Fibroblast of the aortic adventitia (primary cell): ENCODE data around the gene POSTN. TPM values are rescaled to one million over a fixed set of nuclear protein-coding genes. Genes with fewer than 3 reads are reported as not detected.

Experiments used
- DNase-seq: peaks from one replicate; pipeline ENCODE4 v3.0.0-alpha.2; 2010; ENCODE audit warnings: low read depth
- H3K4me3 ChIP-seq: 2 replicates; pipeline ENCODE4 v1.5.1; 2011; ENCODE audit warnings: low read depth, mild to moderate bottlenecking, control low read depth, low read length, moderate library complexity
- total RNA-seq: library from RNA; depleted of rRNA; stranded (reverse); fragments of >200 nt; gene quantifications from 2 replicates; pipeline ENCODE4 v1.2.3, GENCODE V29; 2012; ENCODE audit warnings: low replicate concordance
- TF ChIP-seq, protein P1 (sequence below): IDR thresholded peaks from 2 replicates; pipeline ENCODE4 v1.5.1; 2011; ENCODE audit warnings: mild to moderate bottlenecking, low read length, control low read depth, inconsistent platforms; ENCODE audit not compliant: insufficient read depth

POSTN gene
- 136 and 546 TPM in 2 replicates for total RNA-seq

GRCh38 chr13:37598597-37598996 lies at the start of gene POSTN:
POSTN (minus strand) TSS chr13:37598768; CDS start chr13:37598726, 42 bp downstream.
- peak; percentile 67 for DNase-seq
- TF ChIP-seq, protein P1, sequence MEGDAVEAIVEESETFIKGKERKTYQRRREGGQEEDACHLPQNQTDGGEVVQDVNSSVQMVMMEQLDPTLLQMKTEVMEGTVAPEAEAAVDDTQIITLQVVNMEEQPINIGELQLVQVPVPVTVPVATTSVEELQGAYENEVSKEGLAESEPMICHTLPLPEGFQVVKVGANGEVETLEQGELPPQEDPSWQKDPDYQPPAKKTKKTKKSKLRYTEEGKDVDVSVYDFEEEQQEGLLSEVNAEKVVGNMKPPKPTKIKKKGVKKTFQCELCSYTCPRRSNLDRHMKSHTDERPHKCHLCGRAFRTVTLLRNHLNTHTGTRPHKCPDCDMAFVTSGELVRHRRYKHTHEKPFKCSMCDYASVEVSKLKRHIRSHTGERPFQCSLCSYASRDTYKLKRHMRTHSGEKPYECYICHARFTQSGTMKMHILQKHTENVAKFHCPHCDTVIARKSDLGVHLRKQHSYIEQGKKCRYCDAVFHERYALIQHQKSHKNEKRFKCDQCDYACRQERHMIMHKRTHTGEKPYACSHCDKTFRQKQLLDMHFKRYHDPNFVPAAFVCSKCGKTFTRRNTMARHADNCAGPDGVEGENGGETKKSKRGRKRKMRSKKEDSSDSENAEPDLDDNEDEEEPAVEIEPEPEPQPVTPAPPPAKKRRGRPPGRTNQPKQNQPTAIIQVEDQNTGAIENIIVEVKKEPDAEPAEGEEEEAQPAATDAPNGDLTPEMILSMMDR, result no peak
- peak within 1 kb of the TSS; percentile 65 for H3K4me3 ChIP-seq

DNA sequence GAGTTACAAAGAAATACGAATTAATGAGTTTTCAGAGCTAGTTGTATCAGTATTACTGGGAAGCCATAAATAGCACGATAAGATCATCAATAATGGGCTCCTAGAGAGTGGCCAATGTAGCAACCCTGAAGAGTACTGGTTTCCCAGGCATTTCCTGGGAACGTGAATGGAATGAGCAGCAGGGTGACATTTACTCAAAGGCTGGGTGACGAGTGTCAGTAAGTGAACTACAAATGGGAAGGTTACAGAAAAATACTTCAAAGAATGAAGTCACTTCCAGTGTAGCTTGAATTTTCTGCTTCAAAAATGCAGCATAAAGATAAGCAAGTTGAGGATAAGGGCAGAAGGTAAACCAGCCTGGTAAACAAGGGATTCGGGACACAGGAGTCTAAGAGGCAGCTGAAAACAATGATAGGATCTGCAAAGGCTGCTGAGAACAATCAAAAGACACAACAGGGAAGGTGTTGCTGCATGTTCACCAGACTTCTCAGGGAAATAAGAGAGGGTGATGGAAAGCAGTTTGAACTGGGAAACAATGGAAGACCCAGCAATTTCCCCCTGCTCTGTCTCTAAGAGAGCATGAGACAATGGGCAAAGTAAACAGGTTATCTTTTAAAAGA lies 48.6 kb upstream of the POSTN start:
- no peak for DNase-seq
- TF ChIP-seq, protein P1, result no peak
- H3K4me3 ChIP-seq, result no peak overlapping the region

DNA sequence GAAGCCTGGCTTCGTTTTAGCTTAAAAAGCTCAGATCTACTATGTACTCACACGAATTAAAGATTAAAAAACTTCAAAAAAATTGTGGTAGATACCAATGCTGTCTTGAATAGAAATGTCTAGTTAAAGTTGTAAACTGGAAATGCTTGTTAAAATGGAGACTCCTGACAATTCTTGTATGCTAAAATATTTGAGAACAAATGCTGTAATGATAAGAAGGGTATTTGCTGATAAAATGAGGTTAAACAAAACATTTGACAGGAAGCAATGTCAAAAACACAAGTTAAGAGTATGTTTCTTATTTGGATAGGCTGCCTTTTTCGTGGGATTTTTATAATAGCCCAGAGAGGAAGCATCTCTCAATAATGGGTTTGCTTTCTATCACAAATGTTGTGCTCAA lies 48.0 kb upstream of the POSTN start:
- DNase-seq, result peak; percentile 59
- no peak overlapping the region for H3K4me3 ChIP-seq
- TF ChIP-seq, protein P1, result no peak

- H3K4me3 ChIP-seq, result no peak overlapping the region
- DNase-seq, result no peak
- TF ChIP-seq, protein P1, result no peak
Observed at GRCh38 chr13:37645181-37645740, 46.7 kb upstream of the POSTN start.

DNA sequence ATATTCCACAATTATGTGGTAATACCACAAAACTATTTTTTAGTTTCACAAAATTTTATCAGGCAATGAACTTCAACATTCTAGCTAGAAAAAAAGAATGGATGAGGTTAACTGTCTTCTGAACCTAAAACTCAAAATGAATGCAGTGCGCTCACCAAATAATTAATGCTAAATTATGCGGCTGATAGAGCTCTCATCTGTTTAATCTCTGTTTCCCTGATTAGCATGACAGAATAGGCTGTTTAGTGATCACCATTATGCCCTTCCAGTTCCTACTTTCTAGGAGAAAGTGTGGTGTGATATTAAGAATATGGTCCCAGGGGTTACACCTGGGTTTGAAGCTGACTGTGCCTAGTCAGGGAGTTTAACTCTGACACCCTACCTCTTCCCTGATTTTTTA lies 42.8 kb upstream of the POSTN start:
- TF ChIP-seq, protein P1, result no peak
- no peak overlapping the region for H3K4me3 ChIP-seq
- DNase-seq, result no peak

DNA sequence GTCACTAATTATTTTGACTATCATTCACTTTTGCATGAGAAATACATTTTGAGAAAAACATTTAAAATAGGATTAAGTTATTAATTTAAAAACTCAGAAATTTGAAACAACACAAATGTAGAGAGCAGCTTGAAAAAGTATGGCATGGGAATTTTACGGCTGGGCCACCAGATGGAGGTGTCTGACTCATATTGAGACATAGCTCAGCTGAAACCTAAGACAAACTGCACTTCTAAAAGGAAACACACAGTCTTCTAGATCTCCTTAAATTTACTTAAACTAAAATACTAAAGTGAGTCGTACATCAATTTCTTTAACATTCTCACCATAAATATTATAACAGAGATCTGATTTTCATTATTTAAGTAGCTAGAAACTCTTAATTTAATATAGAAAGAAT lies 41.9 kb upstream of the POSTN start:
- DNase-seq, result peak; percentile 89
- TF ChIP-seq, protein P1, result peak; percentile 73
- H3K4me3 ChIP-seq, result no peak overlapping the region
